ENCODE results near the gene OR2V1. TPM values are rescaled to one million over a fixed set of nuclear protein-coding genes. Genes with fewer than 3 reads are reported as not detected.

The OR2V1 gene
- total and polyA plus RNA-seq, 10 donors: not detected

DNA sequence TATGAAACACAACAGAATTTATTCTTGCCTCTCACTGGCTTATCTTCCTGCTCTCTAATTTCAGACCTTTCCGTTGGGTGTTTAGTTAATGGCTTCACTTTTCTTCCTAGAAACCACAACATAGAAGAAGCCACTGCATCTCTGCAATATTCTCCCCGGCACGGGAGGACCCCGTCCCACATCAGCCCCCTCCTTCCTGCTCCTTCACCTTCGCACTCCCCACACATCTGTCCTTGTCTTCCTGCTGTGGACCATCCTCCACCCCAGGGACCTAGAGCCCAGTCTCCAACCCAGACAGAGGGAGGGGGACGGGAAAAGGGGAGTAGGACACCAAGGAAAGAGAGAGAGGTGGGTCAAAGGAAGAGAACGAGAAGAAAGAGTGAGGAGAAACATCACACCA lies 1.4 kb downstream of the OR2V1 start:
- intact Hi-C loops (cut with DNase I; ENCODE audit: low total_unique reads): no loop called here
- no peak for DNase-seq
- TF ChIP-seq POLR2AphosphoS5 (IDR thresholded peaks at IDR 0.05) (no peak), POLR2A (IDR thresholded peaks at IDR 0.05) (no peak)
- TF ChIP-seq, protein P1, sequence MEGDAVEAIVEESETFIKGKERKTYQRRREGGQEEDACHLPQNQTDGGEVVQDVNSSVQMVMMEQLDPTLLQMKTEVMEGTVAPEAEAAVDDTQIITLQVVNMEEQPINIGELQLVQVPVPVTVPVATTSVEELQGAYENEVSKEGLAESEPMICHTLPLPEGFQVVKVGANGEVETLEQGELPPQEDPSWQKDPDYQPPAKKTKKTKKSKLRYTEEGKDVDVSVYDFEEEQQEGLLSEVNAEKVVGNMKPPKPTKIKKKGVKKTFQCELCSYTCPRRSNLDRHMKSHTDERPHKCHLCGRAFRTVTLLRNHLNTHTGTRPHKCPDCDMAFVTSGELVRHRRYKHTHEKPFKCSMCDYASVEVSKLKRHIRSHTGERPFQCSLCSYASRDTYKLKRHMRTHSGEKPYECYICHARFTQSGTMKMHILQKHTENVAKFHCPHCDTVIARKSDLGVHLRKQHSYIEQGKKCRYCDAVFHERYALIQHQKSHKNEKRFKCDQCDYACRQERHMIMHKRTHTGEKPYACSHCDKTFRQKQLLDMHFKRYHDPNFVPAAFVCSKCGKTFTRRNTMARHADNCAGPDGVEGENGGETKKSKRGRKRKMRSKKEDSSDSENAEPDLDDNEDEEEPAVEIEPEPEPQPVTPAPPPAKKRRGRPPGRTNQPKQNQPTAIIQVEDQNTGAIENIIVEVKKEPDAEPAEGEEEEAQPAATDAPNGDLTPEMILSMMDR (IDR thresholded peaks at IDR 0.05 in 8 of 11, conservative IDR thresholded peaks at IDR 0.05 in 3 of 11): no peak
- 25 to 50% (median 36%) methylated on average over 7 of the region's 7 CpGs for WGBS, 5 donors
- H3K27ac ChIP-seq: no peak overlapping the region
- peaks cover 0 to 88% (median 2%) of the 10 kb centered on the region in 7 donors for H3K27me3 ChIP-seq (replicated peaks in 1 of 7)
- H3K4me3 ChIP-seq: no peak overlapping the region
- no peaks in the 10 kb centered on the region for H3K9me3 ChIP-seq
- no peaks in the 10 kb centered on the region for H3K36me3 ChIP-seq
- H3K4me1 ChIP-seq: peaks cover 0 to 19% (median 0%) of the 10 kb centered on the region in 6 donors

GRCh38 chr5:181127907-181128626 lies 2.9 kb downstream of the OR2V1 start:
- intact Hi-C loops (cut with DNase I; ENCODE audit: low total_unique reads): no loop called here
- Histone ChIP-seq H3K4me3 (no peak overlapping the region), H3K4me1 (peaks cover 0 to 11% (median 0%) of the 10 kb centered on the region in 6 donors), H3K27me3 (replicated peaks in 1 of 7) (peaks cover 0 to 86% (median 2%) of the 10 kb centered on the region in 7 donors), H3K9me3 (no peaks in the 10 kb centered on the region), H3K36me3 (no peaks in the 10 kb centered on the region), H3K27ac (no peak overlapping the region)
- no peak for TF ChIP-seq POLR2AphosphoS5 (IDR thresholded peaks at IDR 0.05)
- no peak for TF ChIP-seq POLR2A (IDR thresholded peaks at IDR 0.05)
- TF ChIP-seq, protein P1 (IDR thresholded peaks at IDR 0.05 in 8 of 11, conservative IDR thresholded peaks at IDR 0.05 in 3 of 11): no peak
- 67 to 77% (median 72%) methylated on average over 15 of the region's 15 CpGs for WGBS, 5 donors
- peak; percentile 51 for DNase-seq

DNA sequence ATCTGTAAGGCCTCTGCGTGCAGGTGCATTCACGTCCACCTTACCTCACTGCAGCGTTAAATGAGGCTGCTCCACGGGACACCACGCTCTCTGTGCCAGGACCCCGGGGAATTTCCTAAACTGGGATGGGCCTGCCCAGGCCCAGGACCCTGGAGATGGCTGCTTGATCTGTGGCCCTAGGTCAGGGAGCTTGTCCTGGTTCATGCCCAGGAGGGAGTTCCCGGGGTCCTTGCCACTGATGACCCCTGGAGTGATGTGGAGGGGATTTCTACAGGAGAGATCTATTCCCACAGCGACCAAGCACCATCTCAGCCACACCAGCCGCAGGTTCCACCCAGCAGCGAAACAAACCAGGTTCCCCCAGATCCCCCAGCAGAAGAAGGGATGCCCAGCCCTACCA lies 3.5 kb downstream of the OR2V1 start:
- Histone ChIP-seq H3K4me3 (no peak overlapping the region), H3K27me3 (replicated peaks in 1 of 7) (peaks cover 0 to 88% (median 3%) of the 10 kb centered on the region in 7 donors), H3K36me3 (no peaks in the 10 kb centered on the region), H3K9me3 (no peaks in the 10 kb centered on the region), H3K27ac (no peak overlapping the region), H3K4me1 (peaks cover 0 to 6% (median 0%) of the 10 kb centered on the region in 6 donors)
- DNase-seq: no peak
- TF ChIP-seq, protein P1 (IDR thresholded peaks at IDR 0.05 in 8 of 11, conservative IDR thresholded peaks at IDR 0.05 in 3 of 11): no peak
- no peak for TF ChIP-seq POLR2A (IDR thresholded peaks at IDR 0.05)
- TF ChIP-seq POLR2AphosphoS5 (IDR thresholded peaks at IDR 0.05): no peak
- intact Hi-C loops (cut with DNase I; ENCODE audit: low total_unique reads): no loop called here
- WGBS, 5 donors: 89 to 100% (median 93%) methylated on average over 2 to 10 of the region's 10 CpGs

DNA sequence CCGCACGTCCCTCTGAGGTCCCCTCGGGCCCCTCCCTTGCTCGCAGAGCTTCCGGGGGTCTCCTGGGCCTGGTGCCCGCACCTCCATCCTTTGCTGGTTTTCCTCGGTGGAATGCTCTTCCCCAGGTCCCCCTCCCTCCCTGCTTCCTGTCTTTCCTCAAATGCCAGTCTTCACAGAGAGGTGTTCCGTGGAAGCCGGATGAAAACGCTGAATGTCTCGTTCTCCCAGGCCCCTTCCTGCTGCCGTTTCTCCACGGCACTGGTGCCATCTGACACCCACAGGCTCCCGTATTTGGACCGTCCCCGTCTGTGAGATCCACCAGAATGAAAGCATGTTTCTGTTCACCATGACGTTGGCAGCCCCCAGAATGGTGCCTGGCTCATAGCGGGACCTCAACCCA lies 4.1 kb downstream of the OR2V1 start:
- H3K27ac ChIP-seq: no peak overlapping the region
- no peak for DNase-seq
- no peaks in the 10 kb centered on the region for H3K36me3 ChIP-seq
- TF ChIP-seq POLR2AphosphoS5 (IDR thresholded peaks at IDR 0.05): no peak
- TF ChIP-seq, protein P1 (IDR thresholded peaks at IDR 0.05 in 8 of 11, conservative IDR thresholded peaks at IDR 0.05 in 3 of 11): no peak
- TF ChIP-seq POLR2A (IDR thresholded peaks at IDR 0.05): no peak
- 59 to 65% (median 61%) methylated on average over 18 of the region's 18 CpGs for WGBS, 5 donors
- peaks cover 0 to 7% (median 3%) of the 10 kb centered on the region in 6 donors for H3K4me1 ChIP-seq
- H3K9me3 ChIP-seq: no peaks in the 10 kb centered on the region
- intact Hi-C loops (cut with DNase I; ENCODE audit: low total_unique reads): no loop called here
- peaks cover 0 to 88% (median 7%) of the 10 kb centered on the region in 7 donors for H3K27me3 ChIP-seq (replicated peaks in 1 of 7)
- no peak overlapping the region for H3K4me3 ChIP-seq
